ENCODE data around the gene LCE1F.

The LCE1F gene

DNA sequence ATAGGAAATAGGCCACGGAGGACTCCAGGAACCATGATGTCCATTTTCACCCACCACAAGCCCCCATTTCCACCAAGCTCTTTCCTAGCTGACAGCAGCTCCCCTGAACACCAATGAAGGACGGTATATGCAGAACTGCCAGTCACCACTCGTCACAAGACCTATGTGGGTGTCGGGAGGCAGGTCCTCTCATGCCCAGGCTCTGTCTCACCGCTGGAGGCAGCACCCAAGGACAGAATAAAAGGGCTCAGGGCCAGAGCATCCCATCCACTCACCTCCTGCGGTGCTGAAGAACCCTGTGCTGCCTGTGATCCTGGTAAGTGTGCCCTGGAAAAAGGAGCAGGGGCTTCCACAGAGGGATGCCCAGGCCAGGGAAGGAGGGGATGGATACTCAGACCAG is at the start of gene LCE1F:
Gene LCE1F (plus strand): TSS at position 266 of the 400 bp plus-strand sequence. CDS start 1,232 bp downstream, outside the sequence.
- ATAC-seq, result no peak

GRCh38 chr1:152725261-152725660 is 49.7 kb upstream of the LCE1F start:
- no peak for ATAC-seq

DNA sequence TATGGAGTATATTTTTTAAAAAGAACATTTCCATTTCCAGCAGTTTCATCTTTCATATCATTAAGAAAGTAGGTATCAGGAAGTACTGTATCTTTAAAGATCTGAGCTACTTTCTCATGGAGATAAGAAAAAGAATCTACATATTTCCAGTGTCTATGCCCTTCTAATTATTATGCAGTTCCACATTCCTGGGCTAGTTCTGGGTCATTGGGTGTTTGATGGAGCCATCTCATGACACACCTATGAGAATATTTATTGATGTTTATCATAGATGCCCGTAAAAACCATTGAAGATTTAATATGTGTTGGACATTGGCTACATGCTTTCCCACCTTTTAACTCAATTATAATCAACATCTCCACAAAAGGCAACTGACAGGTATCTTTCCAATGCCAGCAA is 46.0 kb upstream of the LCE1F start:
- ATAC-seq, result no peak

DNA sequence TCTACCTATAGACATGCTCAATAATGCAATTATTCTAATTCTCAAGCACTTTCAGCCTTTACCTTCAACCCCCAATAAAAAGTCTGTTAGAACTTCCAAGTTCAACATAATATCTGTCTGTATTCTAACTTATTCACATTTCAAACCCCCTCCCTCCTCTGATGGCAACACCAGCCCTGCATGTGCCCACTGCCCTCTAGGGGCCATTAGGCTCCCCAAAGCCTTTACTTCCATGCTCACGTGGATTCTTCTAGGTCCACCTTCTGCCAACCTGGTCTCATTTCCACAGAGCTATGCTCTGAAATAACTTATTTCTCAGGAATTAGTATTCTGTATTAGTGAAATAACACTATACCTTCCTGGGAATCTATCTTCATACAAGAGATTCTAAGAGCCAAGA is 39.3 kb upstream of the LCE1F start:
- no peak for ATAC-seq

- no peak for ATAC-seq
Measured at GRCh38 chr1:152737997-152738396, 36.9 kb upstream of the LCE1F start.

DNA sequence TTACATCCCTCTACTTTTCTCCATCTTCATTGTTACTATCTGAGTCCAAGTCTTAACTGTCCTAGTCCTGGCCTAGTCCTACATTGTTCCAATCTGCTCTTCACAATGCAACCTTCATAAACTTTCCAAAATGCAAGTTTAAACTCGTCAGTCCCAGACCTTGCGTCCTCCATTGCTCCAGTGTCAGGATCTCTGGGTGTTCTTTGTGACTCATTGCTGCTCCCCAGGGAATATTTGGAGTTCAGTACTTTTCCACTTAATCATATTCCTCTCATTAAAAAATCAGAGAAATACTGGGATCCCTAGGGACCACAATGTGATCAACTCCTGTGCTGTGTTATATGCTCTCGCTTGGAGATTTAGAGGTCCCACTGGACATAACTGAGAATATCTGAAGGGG is 35.1 kb upstream of the LCE1F start:
- ATAC-seq, result no peak

- ATAC-seq, result no peak
Measured at GRCh38 chr1:152741656-152742055, 33.3 kb upstream of the LCE1F start.

DNA sequence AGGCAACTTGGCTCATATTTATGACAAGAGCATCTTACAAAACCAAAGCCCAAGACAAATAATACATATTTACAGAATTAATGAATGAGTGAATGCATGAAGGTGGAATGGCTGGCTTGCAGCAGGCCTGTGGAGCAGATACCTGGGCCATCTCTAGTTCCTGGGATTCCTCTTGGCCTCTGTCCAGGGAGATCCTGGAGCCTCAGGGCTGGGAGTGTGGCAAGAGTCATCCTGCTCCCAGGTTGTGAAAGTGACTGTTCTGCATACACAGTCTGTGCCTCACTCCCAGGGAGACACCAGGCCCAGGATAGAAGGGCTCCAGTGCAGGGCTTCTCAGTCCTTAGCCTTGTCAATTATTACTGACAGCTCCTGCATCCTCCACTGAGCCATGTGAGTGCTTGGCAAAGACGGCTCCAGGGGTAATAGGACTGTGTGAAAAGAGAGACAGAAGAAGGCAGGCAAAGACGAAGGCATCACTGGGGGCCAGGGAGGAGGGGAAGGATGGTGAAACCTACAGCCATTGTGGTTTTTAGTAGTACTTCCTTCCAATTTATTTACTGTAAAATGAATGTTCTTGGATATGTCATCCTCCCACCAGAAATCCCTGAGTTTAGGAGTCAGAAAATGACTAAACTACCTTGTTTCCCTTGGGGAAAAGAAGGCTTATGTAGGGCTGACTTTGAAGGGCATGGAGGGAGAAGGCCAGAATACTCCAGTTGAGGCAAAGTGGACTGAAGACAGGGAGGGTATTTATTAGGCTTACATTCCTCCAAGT is 31.4 kb upstream of the LCE1F start:
- no peak for ATAC-seq

GRCh38 chr1:152745289-152745704 is 29.6 kb upstream of the LCE1F start:
- ATAC-seq, result no peak

DNA sequence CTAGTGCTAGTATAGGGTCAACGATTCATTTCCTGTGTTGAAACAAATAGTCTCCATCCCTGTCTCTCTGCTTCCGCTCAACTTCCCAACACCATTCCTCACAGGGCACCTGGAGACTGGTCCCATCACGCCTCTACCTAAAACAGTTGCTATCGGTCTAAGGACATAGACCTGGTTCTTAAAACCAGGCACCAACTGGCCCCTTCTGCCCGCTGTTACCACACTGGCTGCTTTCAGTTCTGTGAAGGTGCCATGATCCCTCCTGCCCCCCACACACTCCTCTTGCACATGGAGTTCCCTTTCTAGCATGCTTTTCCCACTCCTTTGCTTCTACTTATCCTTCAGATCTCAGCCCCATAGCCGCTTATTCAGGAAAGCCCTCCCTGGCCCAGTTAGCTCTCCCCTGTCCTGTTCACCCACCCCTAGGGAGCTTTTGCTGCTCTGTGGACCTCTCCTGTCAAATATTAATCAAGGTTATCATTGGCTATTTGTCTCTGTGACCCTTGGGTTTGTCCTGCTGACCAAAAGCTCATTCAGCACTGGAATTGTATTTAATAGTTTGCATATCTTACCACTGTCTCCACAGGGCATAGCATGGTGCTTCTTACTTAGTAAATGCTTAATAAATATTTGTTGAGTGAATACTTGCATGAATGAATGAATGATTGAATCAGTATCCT is 29.0 kb upstream of the LCE1F start:
- no peak for ATAC-seq

- ATAC-seq, result no peak
Measured at GRCh38 chr1:152747831-152748230, 27.1 kb upstream of the LCE1F start.

DNA sequence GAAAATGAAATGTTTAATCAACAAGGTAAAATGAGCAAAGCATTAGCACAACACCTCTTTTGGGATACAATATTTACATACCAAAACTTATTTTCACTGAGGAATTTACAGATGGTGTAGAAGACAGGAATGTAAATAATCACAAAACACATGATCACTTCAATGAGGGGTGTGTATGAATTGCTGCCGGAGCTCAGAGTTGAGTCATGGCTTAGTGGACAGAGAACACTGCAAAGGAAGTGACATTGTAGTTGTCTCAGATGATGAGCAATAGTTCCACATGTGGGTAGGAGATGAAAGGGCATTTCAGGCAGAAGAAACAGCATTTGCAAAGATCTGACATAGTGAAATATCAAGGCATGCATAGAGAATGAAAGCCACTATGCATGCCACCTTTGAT is 22.7 kb upstream of the LCE1F start:
- ATAC-seq, result no peak

GRCh38 chr1:152753586-152753985 is 21.4 kb upstream of the LCE1F start:
- ATAC-seq, result no peak

DNA sequence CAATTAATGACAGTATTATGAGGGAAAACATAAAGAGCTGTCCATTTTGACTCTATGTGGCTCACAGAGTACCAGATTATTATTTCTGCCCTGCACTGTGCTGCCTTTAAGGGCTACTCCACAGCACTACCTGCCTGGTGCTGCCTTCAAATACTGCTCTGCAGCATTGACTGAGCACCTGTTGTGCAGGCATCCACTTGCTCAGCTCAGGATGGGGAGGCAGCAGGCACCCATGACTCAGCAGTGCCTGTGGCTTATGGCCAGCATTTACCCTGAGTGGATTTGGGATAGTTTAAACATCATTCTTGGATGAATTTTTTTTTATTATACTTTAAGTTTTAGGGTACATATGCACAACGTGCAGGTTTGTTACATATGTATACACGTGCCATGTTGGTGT is 18.1 kb upstream of the LCE1F start:
- ATAC-seq, result no peak

- ATAC-seq, result no peak
Measured at GRCh38 chr1:152757747-152758146, 17.2 kb upstream of the LCE1F start, which contains the start of gene KPRP. TSS of gene KPRP (plus strand) at chr1:152758025. CDS start at chr1:152759589, 1,564 bp downstream.

GRCh38 chr1:152758636-152759035 is 16.3 kb upstream of the LCE1F start:
- ATAC-seq, result no peak

- ATAC-seq, result no peak
Measured at GRCh38 chr1:152759453-152760173, 15.3 kb upstream of the LCE1F start.

DNA sequence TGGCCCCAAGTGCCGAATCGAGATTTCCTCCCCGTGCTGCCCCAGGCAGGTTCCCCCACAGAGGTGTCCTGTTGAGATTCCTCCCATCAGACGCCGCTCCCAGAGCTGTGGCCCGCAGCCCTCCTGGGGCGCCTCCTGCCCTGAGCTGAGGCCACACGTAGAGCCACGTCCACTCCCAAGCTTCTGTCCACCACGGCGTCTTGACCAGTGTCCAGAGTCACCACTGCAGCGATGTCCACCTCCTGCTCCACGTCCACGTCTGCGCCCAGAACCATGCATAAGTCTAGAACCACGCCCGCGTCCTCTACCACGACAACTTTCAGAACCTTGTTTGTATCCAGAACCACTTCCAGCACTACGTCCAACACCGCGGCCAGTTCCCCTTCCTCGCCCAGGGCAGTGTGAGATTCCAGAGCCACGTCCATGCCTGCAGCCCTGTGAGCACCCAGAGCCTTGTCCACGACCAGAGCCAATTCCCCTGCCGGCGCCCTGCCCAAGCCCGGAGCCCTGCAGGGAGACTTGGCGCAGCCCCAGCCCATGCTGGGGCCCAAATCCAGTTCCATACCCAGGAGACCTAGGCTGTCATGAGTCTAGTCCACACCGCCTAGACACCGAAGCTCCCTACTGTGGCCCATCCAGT is 14.3 kb upstream of the LCE1F start:
- no peak for ATAC-seq

DNA sequence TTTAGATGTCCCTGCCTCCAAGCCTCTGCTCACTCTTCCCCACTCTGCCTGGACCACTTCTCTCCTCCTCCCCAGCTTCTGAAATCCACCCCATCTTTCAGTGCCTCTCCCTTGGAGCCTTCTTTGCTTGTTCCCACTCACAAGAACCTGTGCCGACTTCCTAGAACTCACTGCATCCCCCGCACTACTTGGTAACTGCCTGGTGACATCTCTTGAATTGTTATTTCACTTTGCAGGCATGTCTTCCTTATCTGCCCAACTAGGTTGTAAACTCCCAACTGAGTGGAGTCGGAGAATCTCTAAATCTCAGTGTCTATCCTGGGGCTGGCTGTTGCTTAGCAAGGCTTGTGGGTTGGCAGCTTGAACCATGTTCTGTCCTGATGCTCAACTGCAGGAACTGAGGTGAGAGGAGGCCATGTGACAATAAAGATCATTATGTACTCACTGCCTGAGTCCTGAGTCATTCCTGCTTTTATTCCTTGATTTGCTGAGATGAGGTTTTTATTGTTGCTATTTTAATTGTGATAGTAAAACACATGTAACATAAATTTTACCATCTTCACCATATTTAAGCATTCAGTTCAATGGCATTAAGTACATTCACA is 13.2 kb upstream of the LCE1F start:
- ATAC-seq, result no peak

GRCh38 chr1:152768847-152769533 is 6.0 kb upstream of the LCE1F start:
- ATAC-seq, result no peak

- ATAC-seq, result no peak
Measured at GRCh38 chr1:152770411-152770810, 4.5 kb upstream of the LCE1F start.

DNA sequence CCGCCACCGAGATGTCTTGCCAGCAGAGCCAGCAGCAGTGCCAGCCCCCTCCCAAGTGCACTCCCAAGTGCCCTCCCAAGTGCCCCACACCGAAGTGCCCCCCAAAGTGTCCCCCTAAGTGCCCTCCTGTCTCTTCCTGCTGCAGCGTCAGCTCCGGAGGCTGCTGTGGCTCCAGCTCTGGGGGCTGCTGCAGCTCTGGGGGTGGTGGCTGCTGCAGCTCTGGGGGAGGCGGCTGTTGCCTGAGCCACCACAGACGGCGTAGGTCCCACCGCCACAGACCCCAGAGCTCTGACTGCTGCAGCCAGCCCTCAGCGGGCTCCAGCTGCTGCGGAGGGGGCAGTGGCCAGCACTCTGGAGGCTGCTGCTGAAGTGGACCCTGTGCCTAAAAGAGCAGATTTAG is 1.4 kb downstream of the LCE1F start:
- no peak for ATAC-seq

Measured in activated CD4-positive, CD25-positive, alpha-beta regulatory T cell treated with anti-CD3 and anti-CD28 coated beads, Interleukin-2, amount 50 U/mL, for 24 hours (primary cell).